IPS-NIHi7 (cell line): ENCODE data around the gene DCAKD.
A peak's percentile ranks its signal among the peaks of the same experiment; 100 is the strongest.

Source experiments
- DNase-seq: peaks from one replicate; pipeline ENCODE4 v3.0.0; 2012; ENCODE audit warnings: mixed read lengths; ENCODE audit errors: extremely low spot score

DCAKD gene

GRCh38 chr17:45051060-45051719, at the start of gene DCAKD:
TSS of gene DCAKD (minus strand) at chr17:45051632. CDS start at chr17:45034885, 16,747 bp downstream.
- DNase-seq = peak; percentile 93

GRCh38 chr17:45098869-45099616, 47.6 kb upstream of the DCAKD start:
- peak; percentile 97 for DNase-seq

- DNase-seq = no peak
These were observed 46.8 kb upstream of the DCAKD start for GRCh38 chr17:45098081-45098868.

- DNase-seq = no peak
These were observed 45.5 kb upstream of the DCAKD start for GRCh38 chr17:45096926-45097325.

GRCh38 chr17:45096141-45096540, 44.7 kb upstream of the DCAKD start:
- peak; percentile 46 for DNase-seq

GRCh38 chr17:45093444-45094110, 42.1 kb upstream of the DCAKD start:
- no peak for DNase-seq

GRCh38 chr17:45092911-45093430, 41.5 kb upstream of the DCAKD start:
- DNase-seq = no peak

GRCh38 chr17:45091778-45092425, 40.5 kb upstream of the DCAKD start:
- peak; percentile 3 for DNase-seq

- peak; percentile 65 for DNase-seq
These were observed 39.3 kb upstream of the DCAKD start for GRCh38 chr17:45090711-45091110.

GRCh38 chr17:45088741-45089140, 37.3 kb upstream of the DCAKD start:
- no peak for DNase-seq

GRCh38 chr17:45087978-45088377, 36.5 kb upstream of the DCAKD start:
- DNase-seq = peak; percentile 6

- DNase-seq = peak; percentile 4
These were observed 36.1 kb upstream of the DCAKD start for GRCh38 chr17:45087504-45087975.

- no peak for DNase-seq
These were observed 35.6 kb upstream of the DCAKD start for GRCh38 chr17:45086865-45087503.

- DNase-seq = no peak
These were observed 35.0 kb upstream of the DCAKD start for GRCh38 chr17:45086391-45086790.

- DNase-seq = no peak
These were observed 29.7 kb upstream of the DCAKD start for GRCh38 chr17:45081047-45081703.

GRCh38 chr17:45077643-45078042, 26.2 kb upstream of the DCAKD start:
- DNase-seq = no peak

GRCh38 chr17:45073414-45074070, 22.1 kb upstream of the DCAKD start:
- DNase-seq = no peak

GRCh38 chr17:45070809-45071208, 19.4 kb upstream of the DCAKD start:
- DNase-seq = no peak

- no peak for DNase-seq
These were observed 18.6 kb upstream of the DCAKD start for GRCh38 chr17:45070001-45070400.
